Measurements from ENCODE around the gene ITM2B. TPM values are rescaled to one million over a fixed set of nuclear protein-coding genes. Genes with fewer than 3 reads are reported as not detected.
"Not testable (repeated sequence)": the region's sequence is repeated elsewhere in the genome, so short reads cannot be mapped to it uniquely, and the experiment has no call there.

The ITM2B gene
- total RNA-seq, 1 donor from 2014 or later: 537 TPM

- ATAC-seq: peak; percentile 56
- DNase-seq (ENCODE audit: missing footprints): no peak
- intact Hi-C loops (cut with DNase I): no loop called here
Measured at GRCh38 chr13:48221686-48222187, 11.3 kb upstream of the ITM2B start.

DNA sequence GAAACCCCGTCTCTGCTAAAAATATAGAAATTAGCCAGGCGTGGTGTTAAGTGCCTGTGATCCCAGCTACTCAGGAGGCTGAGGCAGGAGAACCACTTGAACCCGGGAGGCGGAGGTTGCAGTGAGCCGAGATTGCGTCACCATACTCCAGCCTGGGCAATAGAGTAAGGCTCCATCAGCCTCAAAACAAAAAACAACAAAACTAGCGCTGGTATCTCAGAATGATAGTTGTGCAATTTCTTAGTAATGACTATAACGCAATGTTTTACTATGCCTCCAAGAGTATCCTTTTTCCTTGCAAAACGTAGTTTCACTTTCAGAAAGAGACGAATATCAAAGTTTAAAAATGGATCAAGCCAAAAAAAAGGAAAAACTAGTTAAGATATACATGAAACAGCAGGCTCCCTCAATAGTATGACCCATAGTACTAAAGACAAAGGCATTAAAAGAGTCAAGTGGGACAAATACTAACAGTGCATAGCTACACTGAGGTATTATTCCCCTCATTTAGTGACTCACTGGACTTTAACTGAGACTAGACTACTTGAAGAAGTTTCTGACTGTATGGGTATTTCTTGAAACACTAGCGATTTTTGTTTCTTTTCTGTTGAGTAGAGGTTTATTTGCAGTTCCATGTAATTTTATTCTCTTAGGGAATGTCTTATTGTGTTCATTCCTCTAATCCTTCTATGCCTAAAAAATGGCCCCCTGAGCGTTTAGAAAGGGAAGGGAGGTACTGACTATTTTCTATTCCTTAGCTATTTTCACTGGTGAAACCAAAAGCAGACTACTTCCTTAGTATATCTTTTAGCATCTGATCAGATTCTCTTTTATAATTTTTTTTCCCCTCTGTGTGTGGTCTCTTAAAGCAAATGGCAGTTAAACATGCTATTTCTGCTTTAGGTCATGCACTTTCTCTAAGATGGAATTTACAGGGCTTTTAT is 10.4 kb upstream of the ITM2B start:
- intact Hi-C loops (cut with DNase I): no loop called here
- ATAC-seq (peak; percentile 84), DNase-seq (ENCODE audit: missing footprints) (peak; percentile 82)

DNA sequence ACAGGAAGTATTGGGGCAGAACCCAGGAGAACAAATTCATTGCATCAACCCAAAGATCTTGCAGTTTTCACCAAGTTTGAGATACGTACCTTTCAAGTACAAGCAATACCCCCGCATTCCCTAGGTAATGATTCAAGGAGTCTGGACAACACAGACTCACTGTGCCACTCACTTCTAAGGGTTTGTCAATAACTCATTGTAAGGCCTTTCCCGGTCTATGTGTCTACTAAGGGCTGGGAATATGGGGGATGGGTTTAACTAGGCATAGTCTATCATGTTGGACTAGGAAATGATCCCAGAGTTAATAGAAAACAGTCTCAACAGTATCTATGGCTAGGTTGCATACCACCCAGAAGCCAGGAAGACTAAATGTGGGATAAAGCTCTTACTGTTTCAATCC is 8.3 kb upstream of the ITM2B start:
- DNase-seq (ENCODE audit: missing footprints): no peak
- intact Hi-C loops (cut with DNase I): no loop called here
- ATAC-seq: no peak

GRCh38 chr13:48230541-48230940 is 2.5 kb upstream of the ITM2B start:
- DNase-seq (ENCODE audit: missing footprints) (no peak), ATAC-seq (no peak)
- intact Hi-C loops (cut with DNase I): loop anchor here (5.0 to 10.0 kb wide), 3 partner anchors 133 to 354 kb away; partner anchors contain the start of genes MED4 and NUDT15

GRCh38 chr13:48231080-48231479 is 1.9 kb upstream of the ITM2B start:
- peak; percentile 14 for ATAC-seq

DNA sequence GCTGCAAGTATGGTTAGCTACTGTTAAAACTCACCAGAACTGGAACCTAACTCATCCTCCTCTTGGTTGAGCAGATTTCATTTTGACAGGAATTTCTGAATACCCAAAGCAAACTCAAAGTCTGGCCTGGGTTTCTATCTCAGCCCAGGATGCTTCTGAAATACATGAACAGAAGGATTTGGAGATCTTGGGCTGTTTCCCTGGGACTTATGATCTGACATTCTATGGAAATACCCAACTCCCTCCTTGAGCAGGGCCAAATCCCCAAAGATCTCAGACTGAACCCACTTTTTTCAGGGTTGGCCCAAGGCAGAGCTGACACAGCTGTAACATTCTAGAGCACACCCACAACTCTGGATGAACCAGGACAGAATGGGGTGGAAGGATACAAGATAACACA is 1.1 kb upstream of the ITM2B start:
- ATAC-seq (peak; percentile 20), DNase-seq (ENCODE audit: missing footprints) (no peak)
- intact Hi-C loops (cut with DNase I): loop anchor here (2.0 to 10.0 kb wide), 4 partner anchors 105 to 353 kb away; partner anchors contain the start of genes MED4 and NUDT15

More at GRCh38 chr13:48231080-48231479, 1.9 kb upstream of the ITM2B start:
- DNase-seq (ENCODE audit: missing footprints): no peak
- intact Hi-C loops (cut with DNase I): loop anchor here (5.0 to 10.0 kb wide), 3 partner anchors 134 to 354 kb away; partner anchors contain the start of genes MED4 and NUDT15

GRCh38 chr13:48232420-48233045 is 473 bp upstream of the ITM2B start:
- intact Hi-C loops (cut with DNase I): loop anchor here (1.0 to 10.0 kb wide), 5 partner anchors 71 to 352 kb away; partner anchors contain the start of genes MED4, NUDT15 and RB1
- DNase-seq (ENCODE audit: missing footprints) (no peak), ATAC-seq (peak; percentile 29)

GRCh38 chr13:48233889-48234488 is 983 bp downstream of the ITM2B start:
- intact Hi-C loops (cut with DNase I): loop anchor here (1.0 to 10.0 kb wide), 5 partner anchors 69 to 351 kb away; partner anchors contain the start of genes MED4, NUDT15 and RB1
- no peak for ATAC-seq
- peak; percentile 41 for DNase-seq (ENCODE audit: missing footprints)

DNA sequence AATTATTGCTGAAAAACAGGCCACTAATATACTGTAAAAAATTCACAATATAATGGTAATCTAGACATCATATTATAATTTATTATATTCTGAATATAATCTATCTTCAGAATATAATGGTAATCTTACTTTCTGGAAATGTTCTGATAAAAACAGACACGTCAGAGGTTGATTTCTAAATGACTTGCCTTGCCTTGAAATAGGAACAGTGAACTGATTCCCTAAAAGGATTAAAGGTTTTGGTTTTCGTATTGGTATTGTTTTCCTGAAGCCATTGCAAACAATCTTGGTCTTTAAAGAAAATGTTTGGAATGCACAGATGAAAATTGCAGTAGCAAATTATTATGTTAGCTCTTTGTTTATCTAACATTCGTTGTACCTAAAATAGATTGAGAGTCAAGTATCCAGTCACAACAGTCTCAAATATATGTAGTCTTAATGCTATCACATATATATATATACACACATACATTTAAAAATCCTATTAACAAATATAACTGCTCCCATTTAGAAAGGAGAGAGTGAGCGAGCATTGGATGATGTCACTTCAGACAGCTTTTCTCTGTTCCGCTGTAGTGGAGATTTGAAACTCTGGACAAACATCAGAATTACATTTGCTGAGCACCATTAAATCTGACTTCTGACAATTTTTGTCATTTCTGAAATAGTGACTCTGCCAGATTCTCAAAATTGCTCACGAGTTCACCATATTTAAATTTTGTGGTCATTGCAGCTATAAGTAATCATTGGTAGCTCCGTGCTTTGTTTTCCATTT is 1.7 kb downstream of the ITM2B start:
- DNase-seq (ENCODE audit: missing footprints) (no peak), ATAC-seq (no peak)
- intact Hi-C loops (cut with DNase I): loop anchor here (5.0 to 10.0 kb wide), 3 partner anchors 137 to 350 kb away; partner anchors contain the start of genes MED4 and NUDT15

DNA sequence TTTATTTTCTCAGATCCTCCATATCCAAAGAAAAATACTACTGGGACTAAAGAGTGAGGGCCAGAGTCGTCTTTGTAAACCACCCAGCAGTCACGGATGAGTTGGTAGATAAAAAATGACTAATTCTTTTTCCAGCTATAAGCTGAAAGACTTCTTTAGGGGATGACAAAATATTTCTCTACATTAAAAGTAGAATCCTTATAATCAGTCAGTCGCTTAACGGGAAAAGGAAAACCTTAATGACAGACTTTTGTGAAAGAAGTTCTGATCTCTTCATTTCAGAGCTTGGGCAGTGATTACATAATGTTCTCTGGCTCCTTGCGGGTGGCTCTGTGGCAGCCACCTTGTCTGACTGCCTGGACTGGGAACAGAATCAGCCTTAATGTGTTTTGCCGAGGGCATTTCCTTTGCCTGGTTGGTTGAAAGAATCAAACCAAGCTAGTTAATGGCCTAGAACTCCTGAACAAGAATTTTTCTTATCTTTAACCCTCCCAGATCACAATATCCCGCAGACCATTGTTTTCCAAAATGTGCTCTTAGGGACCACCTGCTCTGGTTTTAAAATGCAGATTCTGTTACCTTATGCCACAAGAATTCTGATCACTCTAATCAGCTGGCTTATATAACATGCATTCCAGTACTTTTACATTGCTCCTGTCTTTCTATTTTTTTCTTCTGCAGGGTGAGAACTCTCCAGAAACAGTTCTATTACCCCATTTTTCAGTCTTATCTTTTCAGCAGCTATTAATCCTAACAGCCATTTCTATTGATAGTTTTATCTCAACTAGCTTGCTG is 2.5 kb downstream of the ITM2B start:
- DNase-seq (ENCODE audit: missing footprints): peak; percentile 52
- ATAC-seq: no peak
- intact Hi-C loops (cut with DNase I): loop anchor here (10.0 kb wide), 1 partner anchor 349 kb away; no protein-coding TSS in a partner anchor

- intact Hi-C loops (cut with DNase I): loop anchor here (10.0 kb wide), 1 partner anchor 348 kb away; no protein-coding TSS in a partner anchor
- DNase-seq (ENCODE audit: missing footprints): no peak
- peak; percentile 35 for ATAC-seq
Measured at GRCh38 chr13:48236528-48237353, 3.7 kb downstream of the ITM2B start.

- DNase-seq (ENCODE audit: missing footprints); ATAC-seq: not testable (repeated sequence)
- intact Hi-C loops (cut with DNase I): loop anchor here (10.0 kb wide), 1 partner anchor 345 kb away; no protein-coding TSS in a partner anchor
Measured at GRCh38 chr13:48239369-48239768, 6.4 kb downstream of the ITM2B start.

DNA sequence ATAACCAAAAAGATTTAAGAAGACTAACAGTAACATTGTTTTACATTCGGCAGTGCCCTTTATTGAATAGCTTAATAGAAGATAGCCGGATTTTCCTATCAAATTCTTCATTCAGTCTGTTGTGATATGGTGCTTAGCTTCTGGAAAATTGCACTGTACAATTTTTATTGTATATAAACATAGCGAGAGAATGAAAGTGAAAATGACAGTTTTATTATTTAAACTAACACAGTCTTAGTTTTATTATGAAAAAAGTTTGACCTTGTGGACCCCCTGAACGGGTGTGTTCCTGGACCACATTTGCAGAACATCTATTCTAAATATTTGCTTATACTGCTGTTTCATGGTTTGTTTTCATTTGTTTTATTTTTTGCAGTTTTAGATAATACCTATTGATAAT is 8.6 kb downstream of the ITM2B start:
- ATAC-seq (no peak), DNase-seq (ENCODE audit: missing footprints) (no peak)
- intact Hi-C loops (cut with DNase I): no loop called here

DNA sequence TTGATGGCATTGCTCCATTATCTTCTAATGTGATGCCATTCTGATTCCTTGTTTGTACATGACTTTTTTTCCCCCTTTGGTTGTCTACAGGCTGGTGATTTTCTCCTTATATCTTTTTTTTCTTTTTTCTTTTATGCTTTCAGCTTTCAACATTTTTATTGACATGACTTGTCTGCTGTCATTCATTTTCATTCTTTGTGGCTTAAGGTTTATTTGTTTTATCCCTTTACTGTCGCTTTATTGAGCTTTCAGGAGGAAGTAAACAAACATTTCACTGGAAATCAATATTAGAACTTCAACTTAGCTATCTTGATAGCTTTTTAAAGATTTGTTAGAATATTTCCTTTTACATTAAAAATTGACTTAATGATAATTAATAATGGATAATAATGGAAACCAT is 9.7 kb downstream of the ITM2B start:
- ATAC-seq (no peak), DNase-seq (ENCODE audit: missing footprints) (no peak)
- intact Hi-C loops (cut with DNase I): no loop called here

DNA sequence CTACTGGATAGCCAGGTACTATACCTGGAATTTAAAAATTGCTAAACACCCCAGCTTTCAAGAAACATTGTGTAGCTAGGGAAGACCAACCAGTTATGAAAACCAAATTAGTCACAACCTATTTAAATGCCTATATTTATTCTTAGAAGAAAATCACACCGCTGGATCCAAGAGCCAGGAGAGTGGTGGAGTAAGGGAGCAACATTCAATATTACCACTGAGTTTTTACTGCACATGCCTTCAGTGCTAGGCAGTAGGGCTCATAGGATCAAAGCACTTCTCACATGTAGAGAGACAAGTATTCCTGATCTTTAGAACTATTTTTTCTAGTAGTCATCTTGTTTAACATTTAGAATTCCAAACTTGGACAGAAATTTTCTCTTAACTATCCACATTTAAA is 11.2 kb downstream of the ITM2B start:
- DNase-seq (ENCODE audit: missing footprints): no peak
- ATAC-seq: no peak
- intact Hi-C loops (cut with DNase I): no loop called here

- no peak for ATAC-seq
- intact Hi-C loops (cut with DNase I): no loop called here
- no peak for DNase-seq (ENCODE audit: missing footprints)
Measured at GRCh38 chr13:48246102-48246501, 13.1 kb downstream of the ITM2B start.
